Panc1 (cell line): ENCODE measurements around the gene PPFIA4. TPM values are rescaled to one million over a fixed set of nuclear protein-coding genes. Genes with fewer than 3 reads are reported as not detected.

Experiments used
- ATAC-seq: fragments of 200-7000 bp; cut with Tn5 transposase; 2 replicates; pipeline ENCODE4 v1.9.1; 2020; ENCODE audit warnings: mild to moderate bottlenecking, moderate library complexity
- BruUV-seq: library from RNA; stranded (reverse); fragments of 400-500 nt; replicated peaks from 2 replicates; lab custom pipeline; 2021; lab: Mats Ljungman, UMichigan
- CTCF ChIA-PET: fragments of 300-600 bp; sonication (Branson Sonifier 250); formaldehyde crosslinking; loops from one replicate; lab custom pipeline; 2022; ENCODE audit warnings: antibody characterized with exemption; lab: Charles Lee
- POLR2A ChIA-PET: fragments of 300-600 bp; sonication (Branson Sonifier 250); formaldehyde crosslinking; loops from one replicate; lab custom pipeline; 2022; ENCODE audit warnings: antibody characterized with exemption; lab: Charles Lee
- DNase-seq: peaks from one replicate; pipeline ENCODE4 v3.0.0-alpha.2; 2010; ENCODE audit warnings: low read depth, low spot score
- H3K27ac ChIP-seq: 2 replicates; pipeline ENCODE4 v1.5.1; 2011; ENCODE audit warnings: mild to moderate bottlenecking, low read length, inconsistent platforms
- H3K27me3 ChIP-seq: fragments of 200-500 bp; sonication (Bioruptor generic); 2 replicates; pipeline ENCODE4 v1.6.0; 2014; ENCODE audit warnings: low read length, inconsistent platforms; ENCODE audit not compliant: control insufficient read depth, insufficient read depth
- H3K36me3 ChIP-seq: fragments of 200-500 bp; sonication (Bioruptor generic); 2 replicates; pipeline ENCODE4 v1.5.1; 2014; ENCODE audit warnings: inconsistent platforms, mild to moderate bottlenecking, low read length, moderate library complexity; ENCODE audit not compliant: control insufficient read depth, insufficient read depth
- H3K4me1 ChIP-seq: 2 replicates; pipeline ENCODE4 v1.5.1; 2011; ENCODE audit warnings: inconsistent platforms, mild to moderate bottlenecking, low read length, moderate library complexity; ENCODE audit not compliant: control insufficient read depth, insufficient read depth
- H3K4me3 ChIP-seq, 2 experiments: 2 replicates each; pipeline ENCODE4 v1.5.1; 2011 to 2012; ENCODE audit warnings: low read depth in 2 of 2, low read length in 2 of 2, mild to moderate bottlenecking in 2 of 2, inconsistent platforms in 1 of 2, moderate library complexity in 1 of 2
- H3K9me3 ChIP-seq: fragments of 200-500 bp; sonication (Bioruptor generic); 2 replicates; pipeline ENCODE4 v1.5.1; 2014; ENCODE audit warnings: low read depth, mild to moderate bottlenecking, inconsistent platforms, low read length, moderate library complexity; ENCODE audit not compliant: control insufficient read depth, insufficient read depth
- CTCF ChIP-seq: fragments of 450-650 bp; IDR thresholded peaks from 2 replicates; pipeline ENCODE4 v1.5.1; 2017; ENCODE audit warnings: mild to moderate bottlenecking
- POLR2AphosphoS5 ChIP-seq: IDR thresholded peaks from 2 replicates; pipeline ENCODE4 v1.6.1; 2012; ENCODE audit warnings: mild to moderate bottlenecking, low read depth, low read length, moderate library complexity
- REST ChIP-seq, 2 experiments: IDR thresholded peaks; 2 replicates each; pipeline ENCODE4 v1.6.1; 2011 to 2012; ENCODE audit warnings: low read depth in 2 of 2, control low read depth in 1 of 2, low read length in 1 of 2, mild to moderate bottlenecking in 1 of 2, moderate library complexity in 1 of 2; ENCODE audit not compliant: insufficient read depth in 1 of 2
- SIN3A ChIP-seq: IDR thresholded peaks from 2 replicates; pipeline ENCODE4 v1.6.1; 2012; ENCODE audit warnings: low read depth, mild to moderate bottlenecking, low read length, moderate library complexity, borderline replicate concordance; ENCODE audit not compliant: insufficient read depth
- TCF7L2 ChIP-seq: IDR thresholded peaks from 2 replicates; pipeline ENCODE4 v1.6.1; 2011; ENCODE audit warnings: mild to moderate bottlenecking, low read depth, low read length, inconsistent platforms
- in situ Hi-C: cut with HindIII; loops from 2 replicates; pipeline ENCODE4 v1.10.0; 2016; ENCODE audit warnings: low sequenced_read_pairs, low pct_unique_long_range_greater_than_20kb
- intact Hi-C: fragments of 100-400 bp; cut with micrococcal nuclease; formaldehyde crosslinking; loops from one replicate; pipeline ENCODE4 v1.10.0; 2022; ENCODE audit not compliant: unreplicated experiment
- total RNA-seq: library from RNA; stranded (reverse); gene quantifications from one replicate; pipeline ENCODE4 v1.2.1, GENCODE V29; 2021; ENCODE audit not compliant: unreplicated experiment

The PPFIA4 gene
- total RNA-seq, 1 experiment from 2014 or later, result 1.9 TPM

- peak; percentile 86 for TF ChIP-seq CTCF
- TF ChIP-seq TCF7L2, result no peak
- no peak for TF ChIP-seq REST (IDR thresholded peaks at IDR 0.05; ENCODE audit: insufficient read depth in 1 of 2, low read depth in 2 of 2, low read length in 1 of 2)
- CTCF ChIA-PET, result interaction anchor here (0.5 to 0.8 kb wide), 3 partner anchors 72 to 321 kb away, joined by 3 read pairs; partner anchors contain the start of gene KLHL12
- Histone ChIP-seq H3K27me3 (peaks cover 14% of the 10 kb centered on the region), H3K4me3 (no peak overlapping the region), H3K36me3 (no peaks in the 10 kb centered on the region), H3K27ac (no peak overlapping the region), H3K9me3 (no peaks in the 10 kb centered on the region), H3K4me1 (no peaks in the 10 kb centered on the region)
- BruUV-seq, result no TSS peak
- POLR2A ChIA-PET, result no interaction called here
- in situ Hi-C loops (no loop called here), intact Hi-C loops (loop anchor here (5.0 to 10.0 kb wide), 2 partner anchors 72 to 244 kb away; partner anchors contain the start of gene KLHL12)
- ATAC-seq (peak; percentile 66), DNase-seq (peak; percentile 41)
Measured at GRCh38 chr1:202998836-202999750, 27.2 kb upstream of the PPFIA4 start.

- H3K4me3 ChIP-seq, result no peak overlapping the region
- no TSS peak for BruUV-seq
- H3K27ac ChIP-seq, result no peak overlapping the region
- ATAC-seq, result no peak
- intact Hi-C loops, result no loop called here
- H3K27me3 ChIP-seq, result peaks cover 14% of the 10 kb centered on the region
- H3K36me3 ChIP-seq, result no peaks in the 10 kb centered on the region
- ChIA-PET POLR2A (no interaction called here), CTCF (no interaction called here)
- H3K4me1 ChIP-seq, result no peaks in the 10 kb centered on the region
- in situ Hi-C loops, result no loop called here
- no peak for TF ChIP-seq CTCF
- no peak for TF ChIP-seq SIN3A
- TF ChIP-seq REST (IDR thresholded peaks at IDR 0.05; ENCODE audit: insufficient read depth in 1 of 2, low read depth in 2 of 2, low read length in 1 of 2), result no peak
- no peak for TF ChIP-seq TCF7L2
- no peak for TF ChIP-seq POLR2AphosphoS5
- no peaks in the 10 kb centered on the region for H3K9me3 ChIP-seq
- DNase-seq, result no peak
Measured at GRCh38 chr1:203000217-203000944, 25.9 kb upstream of the PPFIA4 start.
